SKM-1 treated with dmso at 0.1 percent for 144 hours (cell line): Measurements from ENCODE around the gene ESYT1.
A peak's percentile ranks its signal among the peaks of the same experiment; 100 is the strongest.
"Not testable (repeated sequence)": the region's sequence is repeated elsewhere in the genome, so short reads cannot be mapped to it uniquely, and the experiment has no call there.

ENCODE experiments used
- DNase-seq: peaks from one replicate; lab custom pipeline; 2025; ENCODE audit not compliant: unreplicated experiment; lab: John Stamatoyannopoulos, UW

ESYT1 gene

DNA sequence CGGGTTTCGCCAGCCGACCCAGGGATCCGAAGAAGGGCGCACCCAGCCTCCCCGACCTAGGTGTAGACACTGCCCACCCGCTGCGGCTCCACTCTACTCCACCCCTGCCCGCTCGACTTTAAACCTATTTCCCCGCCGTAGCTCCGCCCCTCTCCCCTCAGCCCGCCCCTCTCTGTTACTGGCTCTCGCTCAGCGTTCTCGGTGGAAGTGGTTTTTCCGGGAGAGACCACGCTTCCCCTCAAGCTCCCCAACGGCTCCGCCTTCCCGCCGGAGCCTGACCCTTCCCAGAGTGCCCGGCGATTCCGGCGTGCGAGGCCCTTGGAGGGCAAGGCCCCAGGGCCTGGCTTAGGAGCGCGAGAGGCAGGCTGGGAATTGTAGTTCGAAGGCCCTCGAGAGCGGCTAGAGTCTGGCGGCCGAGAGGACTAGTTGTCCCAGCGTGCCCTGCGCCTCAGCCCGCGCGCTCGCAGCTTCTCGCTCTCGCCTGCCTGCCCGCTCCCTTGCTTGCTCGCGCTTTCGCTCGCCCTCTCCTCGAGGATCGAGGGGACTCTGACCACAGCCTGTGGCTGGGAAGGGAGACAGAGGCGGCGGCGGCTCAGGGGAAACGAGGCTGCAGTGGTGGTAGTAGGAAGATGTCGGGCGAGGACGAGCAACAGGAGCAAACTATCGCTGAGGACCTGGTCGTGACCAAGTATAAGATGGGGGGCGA is 23.8 kb upstream of the ESYT1 start, which contains the start of gene PA2G4:
Gene PA2G4 (plus strand): TSS at position 451 of the 706 bp plus-strand sequence. CDS start 179 bp downstream, at position 630.
- DNase-seq = peak; percentile 85

DNA sequence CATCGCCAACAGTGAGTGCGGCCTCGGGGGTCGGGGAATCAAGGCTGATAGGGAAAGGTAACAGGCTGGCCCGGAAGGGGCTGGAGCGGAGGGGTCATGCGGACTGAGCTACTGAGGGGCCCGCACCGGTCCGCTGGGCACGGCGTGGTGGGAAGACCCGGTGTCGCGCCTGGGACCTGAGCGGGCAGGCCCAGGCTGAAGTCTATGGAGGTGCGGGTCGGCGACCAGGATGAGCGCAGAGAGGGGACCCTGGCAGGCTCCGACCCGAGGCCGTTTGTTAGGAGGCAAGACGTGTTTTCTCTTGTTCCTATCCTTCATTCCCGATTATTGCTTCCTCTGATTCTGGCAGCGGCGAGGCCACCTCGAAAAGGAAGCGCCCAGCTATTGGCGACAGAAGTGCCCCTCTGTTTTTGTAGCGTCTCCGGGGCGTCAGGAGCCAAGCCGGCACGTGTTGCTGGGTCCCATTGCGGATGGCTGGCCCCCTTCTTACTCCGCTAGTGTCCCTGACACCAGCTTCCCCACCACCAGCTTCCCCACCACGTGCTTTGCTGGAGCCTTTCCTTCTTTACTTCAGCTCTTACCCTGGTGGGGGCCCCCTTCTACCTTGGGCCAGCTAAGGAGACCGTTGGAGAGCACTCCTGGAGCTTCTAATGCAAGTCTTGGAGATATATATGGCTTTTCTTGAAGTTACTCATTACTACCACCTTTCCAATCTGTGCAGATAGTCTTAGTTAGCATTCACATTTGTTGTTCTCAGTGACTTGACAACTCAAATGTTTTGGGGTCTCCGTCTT is 23.1 kb upstream of the ESYT1 start:
- peak; percentile 2 for DNase-seq

- no peak for DNase-seq
Observed at GRCh38 chr12:56105609-56105902, 22.5 kb upstream of the ESYT1 start.

- no peak for DNase-seq
Observed at GRCh38 chr12:56107242-56107641, 20.8 kb upstream of the ESYT1 start.

GRCh38 chr12:56110571-56110970 is 17.5 kb upstream of the ESYT1 start:
- no peak for DNase-seq

GRCh38 chr12:56114084-56114483 is 14.0 kb upstream of the ESYT1 start:
- DNase-seq = no peak

DNA sequence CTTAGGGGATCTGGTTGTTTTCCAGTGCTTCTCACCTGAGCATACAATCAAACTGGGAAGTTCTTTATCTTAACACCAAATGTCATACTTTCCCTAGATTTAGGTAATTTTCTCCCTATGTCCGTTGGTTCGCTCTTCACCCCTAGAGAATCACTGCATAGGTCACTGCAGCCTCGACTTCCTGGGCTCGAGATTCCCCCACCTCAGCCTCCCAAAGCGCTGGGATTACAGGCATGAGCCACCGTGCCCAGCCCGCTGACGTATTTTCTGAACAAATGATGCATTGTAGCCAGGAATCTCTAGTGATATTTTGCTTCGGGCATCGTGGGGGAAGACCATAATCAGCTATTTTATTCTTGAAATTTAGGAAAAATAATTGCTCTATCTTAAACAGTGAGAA is 12.7 kb upstream of the ESYT1 start:
- no peak for DNase-seq

GRCh38 chr12:56116267-56117081 is 11.6 kb upstream of the ESYT1 start, which contains the start of gene RPL41:
RPL41 (plus strand) TSS chr12:56116633.
- DNase-seq = peak; percentile 68

DNA sequence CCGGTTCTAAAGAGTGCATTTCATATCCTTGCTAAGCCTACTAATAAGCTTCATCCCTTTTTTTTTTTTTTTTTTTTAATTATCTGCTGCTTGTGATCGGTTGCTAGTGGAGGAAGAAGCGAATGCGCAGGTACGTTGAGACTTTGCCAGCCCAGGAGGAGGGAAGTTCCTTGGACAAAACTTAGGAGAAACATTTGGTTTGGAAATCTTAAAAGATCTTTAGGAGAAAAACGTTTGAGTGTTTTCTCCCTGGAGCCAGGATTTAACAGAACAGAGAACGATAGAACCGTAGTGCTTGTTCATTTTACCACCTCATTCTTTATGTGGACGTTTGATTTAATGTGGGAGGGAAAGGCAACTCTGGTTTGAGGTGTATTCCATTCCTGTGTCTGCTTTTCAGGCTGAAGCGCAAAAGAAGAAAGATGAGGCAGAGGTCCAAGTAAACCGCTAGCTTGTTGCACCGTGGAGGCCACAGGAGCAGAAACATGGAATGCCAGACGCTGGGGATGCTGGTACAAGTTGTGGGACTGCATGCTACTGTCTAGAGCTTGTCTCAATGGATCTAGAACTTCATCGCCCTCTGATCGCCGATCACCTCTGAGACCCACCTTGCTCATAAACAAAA is 10.9 kb upstream of the ESYT1 start:
- not testable (repeated sequence) for DNase-seq

GRCh38 chr12:56117778-56118687 is 10.0 kb upstream of the ESYT1 start, which contains the start of gene ZC3H10:
ZC3H10 (plus strand) TSS chr12:56118266; CDS start chr12:56120563, 2,297 bp downstream.
- DNase-seq = peak; percentile 88

DNA sequence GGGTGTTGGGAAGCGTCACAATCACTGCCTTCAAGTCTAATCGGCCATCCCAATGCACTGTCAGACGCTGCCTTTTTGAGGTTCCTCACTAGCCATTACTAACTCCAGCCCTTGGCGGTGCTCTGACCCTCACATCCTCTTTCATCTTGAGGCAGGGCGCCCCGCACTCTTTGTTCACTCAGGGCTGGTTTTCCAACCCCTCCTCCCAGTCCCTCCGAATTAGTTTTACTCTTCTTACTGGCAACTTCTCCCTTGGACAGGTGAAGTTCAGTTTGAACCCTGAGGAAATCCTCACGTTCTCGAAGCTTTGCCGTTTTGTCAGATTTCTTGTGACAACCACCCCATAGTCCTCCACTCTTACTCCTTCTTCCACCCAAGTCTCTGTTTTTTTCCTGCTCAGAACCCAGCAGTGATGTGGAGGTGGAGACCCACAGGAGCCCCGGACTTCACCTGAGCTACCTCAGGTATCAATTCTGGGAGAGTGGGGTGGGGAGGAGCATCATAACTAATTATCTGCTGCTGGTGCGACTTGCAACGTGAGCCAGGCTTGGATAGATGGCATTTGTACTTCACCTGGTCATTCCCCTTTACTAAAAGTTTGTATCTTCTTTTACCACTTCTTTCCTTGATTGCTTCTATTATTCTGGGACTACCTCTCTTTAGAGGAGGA is 9.2 kb upstream of the ESYT1 start:
- no peak for DNase-seq

- peak; percentile 34 for DNase-seq
Observed at GRCh38 chr12:56119361-56119796, 8.7 kb upstream of the ESYT1 start.

GRCh38 chr12:56120158-56120846 is 7.8 kb upstream of the ESYT1 start:
- DNase-seq = no peak

DNA sequence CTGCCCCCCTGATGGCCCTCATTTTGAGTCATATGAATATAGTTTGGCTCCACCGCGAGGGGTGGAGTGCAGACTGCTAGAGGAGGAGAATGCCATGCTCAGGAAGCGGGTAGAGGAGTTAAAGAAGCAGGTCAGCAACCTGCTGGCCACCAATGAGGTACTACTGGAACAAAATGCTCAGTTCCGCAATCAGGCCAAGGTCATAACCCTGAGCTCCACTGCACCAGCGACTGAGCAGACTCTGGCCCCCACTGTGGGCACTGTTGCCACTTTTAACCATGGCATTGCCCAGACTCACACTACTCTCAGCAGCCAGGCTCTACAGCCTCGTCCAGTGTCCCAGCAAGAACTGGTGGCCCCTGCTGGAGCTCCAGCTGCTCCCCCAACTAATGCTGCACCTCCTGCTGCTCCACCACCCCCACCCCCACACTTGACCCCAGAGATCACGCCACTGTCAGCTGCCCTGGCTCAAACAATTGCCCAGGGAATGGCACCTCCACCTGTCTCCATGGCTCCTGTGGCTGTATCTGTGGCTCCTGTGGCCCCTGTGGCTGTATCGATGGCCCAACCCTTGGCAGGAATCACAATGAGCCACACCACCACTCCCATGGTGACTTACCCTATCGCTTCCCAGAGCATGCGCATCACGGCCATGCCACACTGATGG is 6.7 kb upstream of the ESYT1 start:
- no peak for DNase-seq

- DNase-seq = no peak
Observed at GRCh38 chr12:56122637-56123036, 5.4 kb upstream of the ESYT1 start.

DNA sequence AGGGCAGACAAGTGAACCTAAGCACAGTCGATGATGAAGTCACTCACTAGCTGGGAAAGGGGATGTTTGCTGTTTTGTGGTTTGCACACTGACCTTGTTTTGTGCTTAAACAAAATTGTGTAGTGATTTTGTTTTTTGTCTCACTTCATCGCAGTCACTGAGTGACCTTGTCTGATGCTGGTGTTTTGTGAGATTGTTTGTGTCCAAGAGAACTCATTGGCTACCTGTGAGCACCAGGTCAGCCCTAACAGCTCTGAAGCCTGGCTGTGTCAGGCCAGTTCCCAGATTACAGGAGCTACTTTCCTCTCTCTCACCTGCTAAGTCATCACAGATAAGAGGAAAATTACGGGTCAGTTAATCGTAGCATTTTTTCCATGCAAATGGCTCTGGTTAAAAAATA is 3.9 kb upstream of the ESYT1 start:
- no peak for DNase-seq

- peak; percentile 64 for DNase-seq
Observed at GRCh38 chr12:56126732-56127239, 1.3 kb upstream of the ESYT1 start.

DNA sequence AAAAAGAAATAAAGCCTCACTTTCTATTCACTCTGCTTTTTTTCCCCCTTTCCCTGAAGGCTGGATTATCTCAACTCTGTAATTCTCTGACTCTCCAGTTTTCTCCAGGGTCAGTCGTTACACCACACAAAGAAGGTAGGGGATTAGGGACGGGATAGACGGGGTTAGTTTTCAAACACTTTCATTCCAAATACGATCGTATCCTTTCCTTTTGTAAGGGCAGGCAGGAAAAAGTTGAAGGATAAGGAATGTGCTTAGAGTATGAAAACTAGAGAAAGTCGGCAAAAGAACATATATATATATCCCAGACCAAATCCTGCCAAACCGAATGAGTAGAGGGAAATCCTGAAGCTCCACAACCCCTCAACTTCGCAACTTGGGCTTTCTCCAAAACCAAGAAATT is 581 bp upstream of the ESYT1 start:
- DNase-seq = no peak
